Neural cell (in vitro differentiated cells): ENCODE data around the gene MAML3.

Experiments used
- SMC3 ChIP-seq: fragments of 450-650 bp; conservative IDR thresholded peaks from 2 replicates; pipeline ENCODE4 v1.6.1; 2014; ENCODE audit warnings: antibody characterized with exemption, mild to moderate bottlenecking, moderate library complexity; ENCODE audit not compliant: poor library complexity
- TAF1 ChIP-seq: IDR thresholded peaks from 2 replicates; pipeline ENCODE4 v1.6.1; 2012; ENCODE audit warnings: low read depth

DNA sequence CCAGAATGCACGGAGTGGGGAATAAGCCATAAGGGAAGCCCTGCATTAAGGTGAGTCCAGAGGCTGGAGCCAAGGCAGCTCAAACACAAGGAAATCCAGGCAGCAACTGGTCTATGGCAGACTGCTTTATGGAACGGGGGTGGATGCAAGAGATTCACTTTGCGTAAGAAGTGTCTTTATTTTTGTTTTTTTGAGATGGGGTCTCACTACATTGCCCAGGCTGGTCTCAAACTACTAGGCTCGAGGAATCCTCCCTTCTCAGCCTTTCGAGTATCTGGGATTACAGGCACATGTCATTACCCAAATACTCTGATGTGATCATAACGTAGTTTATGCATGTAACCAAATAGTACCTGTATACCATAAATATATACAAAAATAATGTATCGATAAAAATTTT lies 199.5 kb downstream of the MAML3 start:
- TF ChIP-seq SMC3 (no peak), TAF1 (no peak)
